Measurements from ENCODE around the gene PAIP1.
A peak's percentile ranks its signal among the peaks of the same experiment; 100 is the strongest.
"Not testable (repeated sequence)": the region's sequence is repeated elsewhere in the genome, so short reads cannot be mapped to it uniquely, and the experiment has no call there.

PAIP1 gene
- 36.8 to 42.8 reads per million in 2 donors for total RNA-seq

GRCh38 chr5:43556857-43557542 lies at the start of gene PAIP1:
Gene PAIP1 (minus strand): TSS chr5:43557077. CDS start chr5:43556846, 231 bp downstream.
- DNase-seq = peak; percentile 60 to 90 (median 79)

GRCh38 chr5:43606351-43606750 lies 49.5 kb upstream of the PAIP1 start:
- DNase-seq = no peak

GRCh38 chr5:43604699-43605098 lies 47.8 kb upstream of the PAIP1 start:
- no peak for DNase-seq

- DNase-seq = peak; percentile 46 to 93 (median 64)
Measured at GRCh38 chr5:43603344-43604217, 46.7 kb upstream of the PAIP1 start.

GRCh38 chr5:43602461-43603343 lies 45.8 kb upstream of the PAIP1 start, which contains the start of gene NNT:
Gene NNT (plus strand): TSS chr5:43603180. CDS start chr5:43609196, 6,016 bp downstream.
- DNase-seq = peak; percentile 66 to 89 (median 69)

- DNase-seq = peak in 1 of 5 experiments; percentile 13
Measured at GRCh38 chr5:43601454-43602260, 44.8 kb upstream of the PAIP1 start.

- DNase-seq = not testable (repeated sequence)
Measured at GRCh38 chr5:43598927-43599326, 42.0 kb upstream of the PAIP1 start.

GRCh38 chr5:43592363-43592762 lies 35.5 kb upstream of the PAIP1 start:
- no peak for DNase-seq

GRCh38 chr5:43590700-43591099 lies 33.8 kb upstream of the PAIP1 start:
- DNase-seq = no peak

- DNase-seq = no peak
Measured at GRCh38 chr5:43589310-43589709, 32.4 kb upstream of the PAIP1 start.

- no peak for DNase-seq
Measured at GRCh38 chr5:43588842-43589241, 32.0 kb upstream of the PAIP1 start.

GRCh38 chr5:43584166-43584699 lies 27.4 kb upstream of the PAIP1 start:
- DNase-seq = no peak

GRCh38 chr5:43583724-43584123 lies 26.8 kb upstream of the PAIP1 start:
- no peak for DNase-seq

GRCh38 chr5:43582082-43583005 lies 25.5 kb upstream of the PAIP1 start:
- DNase-seq = no peak

- no peak for DNase-seq
Measured at GRCh38 chr5:43581398-43581797, 24.5 kb upstream of the PAIP1 start.

- DNase-seq = not testable (repeated sequence)
Measured at GRCh38 chr5:43580402-43581210, 23.7 kb upstream of the PAIP1 start.

GRCh38 chr5:43573058-43573457 lies 16.2 kb upstream of the PAIP1 start:
- DNase-seq = no peak

GRCh38 chr5:43572357-43572756 lies 15.5 kb upstream of the PAIP1 start:
- no peak for DNase-seq

GRCh38 chr5:43571237-43571636 lies 14.4 kb upstream of the PAIP1 start:
- no peak for DNase-seq
